K562 (cell line): ENCODE results near the gene FN3KRP. TPM values are rescaled to one million over a fixed set of nuclear protein-coding genes. Genes with fewer than 3 reads are reported as not detected.

ENCODE experiments used
- BHLHE40 ChIP-seq: IDR thresholded peaks from 2 replicates; pipeline ENCODE4 v1.6.1; 2011; ENCODE audit warnings: low read length, improper control_type of control experiment
- CBFA2T2 ChIP-seq: fragments of 450-650 bp; conservative IDR thresholded peaks from 2 replicates; pipeline ENCODE4 v1.6.1; 2017; ENCODE audit warnings: mild to moderate bottlenecking
- CREM ChIP-seq: IDR thresholded peaks from 2 replicates; pipeline ENCODE4 v1.6.1; 2014; ENCODE audit warnings: antibody characterized with exemption, low read depth
- EGR1 ChIP-seq: fragments of 450-650 bp; conservative IDR thresholded peaks from 2 replicates; pipeline ENCODE4 v1.6.1; 2017; ENCODE audit warnings: mild to moderate bottlenecking
- EP300 ChIP-seq: IDR thresholded peaks from 2 replicates; pipeline ENCODE4 v1.6.1; 2012; ENCODE audit warnings: low read length, improper control_type of control experiment
- FOXK2 ChIP-seq, 2 experiments: fragments of 450-650 bp; IDR thresholded peaks in 1 of 2; conservative IDR thresholded peaks in 1 of 2; 2 replicates each; pipeline ENCODE4 v1.6.1; 2016; ENCODE audit warnings: low read depth in 2 of 2, mild to moderate bottlenecking in 1 of 2
- GABPB1 ChIP-seq: sonication (generic); formaldehyde crosslinking; IDR thresholded peaks from 2 replicates; pipeline ENCODE4 v1.8.0; 2022; ENCODE audit warnings: mild to moderate bottlenecking, missing genetic modification reagents
- HDAC6 ChIP-seq: IDR thresholded peaks from 2 replicates; pipeline ENCODE4 v1.6.1; 2012; ENCODE audit warnings: low read depth, mild to moderate bottlenecking, control low read depth, inconsistent platforms, low read length, moderate library complexity
- MAZ ChIP-seq, 2 experiments: fragments of 450-650 bp in 1 of 2; sonication (generic) in 1 of 2; formaldehyde crosslinking; IDR thresholded peaks in 1 of 2; conservative IDR thresholded peaks in 1 of 2; 2 replicates each; pipeline versions ENCODE4 v1.4.0 to v1.5.0; 2020; ENCODE audit warnings: mild to moderate bottlenecking in 1 of 2, missing genetic modification reagents in 1 of 2
- MTA2 ChIP-seq: fragments of 450-650 bp; IDR thresholded peaks from 2 replicates; pipeline ENCODE4 v1.6.1; 2016; ENCODE audit warnings: low read depth
- SIN3B ChIP-seq: fragments of 450-650 bp; IDR thresholded peaks from 2 replicates; pipeline ENCODE4 v1.6.1; 2017; ENCODE audit warnings: low read depth, mild to moderate bottlenecking, moderate library complexity
- SMAD2 ChIP-seq: fragments of 150-350 bp; IDR thresholded peaks from 2 replicates; pipeline ENCODE4 v1.6.1; 2014; ENCODE audit warnings: low read depth, mild to moderate bottlenecking, low read length
- SMARCA4 ChIP-seq: fragments of 450-650 bp; IDR thresholded peaks from 2 replicates; pipeline ENCODE4 v1.6.1; 2016
- SREBF1 ChIP-seq: fragments of 150-350 bp; IDR thresholded peaks from 2 replicates; pipeline ENCODE4 v1.6.1; 2014; ENCODE audit warnings: antibody characterized with exemption, low read depth, low read length, borderline replicate concordance
- TEAD1 ChIP-seq, 2 experiments: fragments of 450-650 bp in 1 of 2; sonication (generic) in 1 of 2; formaldehyde crosslinking; IDR thresholded peaks; 2 replicates each; pipeline versions ENCODE4 v1.4.0 to v1.8.0; 2020 to 2022; ENCODE audit warnings: mild to moderate bottlenecking in 2 of 2, missing genetic modification reagents in 1 of 2
- TRIM24 ChIP-seq, 2 experiments: fragments of 450-650 bp; IDR thresholded peaks; 2 replicates each; pipeline ENCODE4 v1.6.1; 2016
- U2AF2 ChIP-seq: fragments of 200-400 bp; formaldehyde crosslinking; optimal IDR thresholded peaks from 2 replicates; pipeline ENCODE3; 2017; ENCODE audit warnings: low read depth, mild to moderate bottlenecking, low read length
- ZNF134 ChIP-seq: fragments of 250-450 bp; sonication (Bioruptor Pico); conservative IDR thresholded peaks from 2 replicates; pipeline ENCODE4 v1.4.0; 2020
- ZNF3 ChIP-seq: fragments of 250-450 bp; sonication (Bioruptor Pico); IDR thresholded peaks from 2 replicates; pipeline ENCODE4 v1.5.0; 2021; ENCODE audit warnings: mild to moderate bottlenecking, moderate library complexity
- polyA plus RNA-seq, 8 experiments: library from polyadenylated mRNA; depleted of rRNA in 4 of 8; stranded (reverse) in 5 of 8; unstranded in 3 of 8; fragments of >200 nt; fragmentation: Nextera tagmentation in 2 of 8; fragmentation: Illumina TruSeq in 1 of 8; extraction: Ambion mirVana in 2 of 8; extraction: Trizol in 1 of 8; gene quantifications; 2 replicates each; pipeline versions ENCODE4 v1.2.1 to v1.2.3, GENCODE V29; 2011 to 2014; ENCODE audit warnings: inconsistent platforms in 1 of 8, missing spikeins in 1 of 8
- total RNA-seq, 7 experiments: library from RNA; depleted of rRNA in 6 of 7; stranded (reverse); fragments of >200 nt in 6 of 7; fragmentation: Illumina TruSeq in 2 of 7; extraction: Trizol in 2 of 7; gene quantifications; 2 replicates each; pipeline versions ENCODE4 v1.2.1 to v1.2.3, GENCODE V29; 2011 to 2021; ENCODE audit warnings: low replicate concordance in 1 of 7
- TF ChIP-seq, protein P1 (sequence below): sonication (generic); formaldehyde crosslinking; IDR thresholded peaks from 2 replicates; pipeline ENCODE4 v1.9.0; 2022; ENCODE audit warnings: mild to moderate bottlenecking, missing genetic modification reagents
- TF ChIP-seq, protein P2 (sequence below): fragments of 450-650 bp; IDR thresholded peaks from 2 replicates; pipeline ENCODE4 v1.6.1; 2017; ENCODE audit warnings: antibody characterized with exemption, mild to moderate bottlenecking

FN3KRP gene
- total and polyA plus RNA-seq, 9 of the 15 experiments (the other 6 are each of a cell fraction or from before 2014, with no cell fraction given): 2.0 to 32.1 (median 24.9) TPM

DNA sequence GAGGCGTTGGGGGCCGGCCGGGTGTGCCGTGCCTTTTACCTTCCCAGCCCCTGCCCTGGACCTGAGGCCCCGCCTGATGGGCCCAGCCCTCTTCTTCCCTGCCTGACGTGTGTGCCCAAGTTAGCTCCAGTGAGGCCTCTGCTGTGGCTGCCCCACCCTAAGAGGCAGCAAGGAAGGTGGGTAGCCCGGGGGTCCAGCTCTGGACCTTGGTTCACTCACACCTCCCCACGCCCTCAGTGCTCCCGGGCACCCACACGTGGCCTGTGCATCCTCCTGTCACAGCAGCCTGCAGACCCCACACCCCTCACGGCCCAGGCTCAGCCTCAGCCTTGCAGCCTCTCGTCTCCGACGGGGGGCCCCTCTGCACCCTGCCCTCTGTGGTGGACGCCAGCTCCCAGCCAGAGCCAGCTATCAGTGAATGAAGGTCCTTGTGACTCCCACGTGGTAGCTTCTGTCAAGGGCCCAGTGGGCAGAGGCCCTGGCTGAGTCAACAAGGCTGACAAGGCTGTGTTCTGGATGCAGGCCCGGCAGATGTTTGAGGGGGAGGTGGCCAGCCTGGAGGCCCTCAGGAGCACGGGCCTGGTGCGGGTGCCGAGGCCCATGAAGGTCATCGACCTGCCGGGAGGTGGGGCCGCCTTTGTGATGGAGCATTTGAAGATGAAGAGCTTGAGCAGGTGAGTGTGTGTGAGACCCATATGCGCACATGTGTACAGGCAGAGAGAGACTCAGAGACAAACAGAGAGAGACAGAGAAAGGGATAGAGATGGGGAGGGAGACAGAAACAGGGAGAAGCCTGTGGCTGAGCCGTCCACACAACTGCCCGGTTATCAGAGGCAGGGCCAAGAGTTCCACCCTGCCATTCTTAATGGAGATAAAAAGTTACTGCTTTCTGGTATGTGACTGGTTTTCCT, 21.7 kb downstream of the FN3KRP start (continued):
- no peak for TF ChIP-seq U2AF2
- TF ChIP-seq TRIM24 (IDR thresholded peaks at IDR 0.05): peak; percentile 19 to 62; a peak in 3 of 4 replicates
- TF ChIP-seq SMAD2: no peak
- TF ChIP-seq GABPB1 (CRISPR knock-in tag): peak; percentile 53; the same call in 1 of the 2 replicates
- TF ChIP-seq MTA2: peak; percentile 30; the same call in 1 of the 2 replicates
- TF ChIP-seq FOXK2 (conservative IDR thresholded peaks at IDR 0.05 in 1 of 2, IDR thresholded peaks at IDR 0.05 in 1 of 2; ENCODE audit: low read depth in 2 of 2): peak in 1 of 2 experiments; percentile 78; a peak in 3 of 4 replicates
- no peak for TF ChIP-seq SIN3B
- TF ChIP-seq MAZ (CRISPR knock-in tag; conservative IDR thresholded peaks at IDR 0.05 in 1 of 2, IDR thresholded peaks at IDR 0.05 in 1 of 2): peak; percentile 38 to 59; a peak in 3 of 4 replicates
- TF ChIP-seq, protein P1, sequence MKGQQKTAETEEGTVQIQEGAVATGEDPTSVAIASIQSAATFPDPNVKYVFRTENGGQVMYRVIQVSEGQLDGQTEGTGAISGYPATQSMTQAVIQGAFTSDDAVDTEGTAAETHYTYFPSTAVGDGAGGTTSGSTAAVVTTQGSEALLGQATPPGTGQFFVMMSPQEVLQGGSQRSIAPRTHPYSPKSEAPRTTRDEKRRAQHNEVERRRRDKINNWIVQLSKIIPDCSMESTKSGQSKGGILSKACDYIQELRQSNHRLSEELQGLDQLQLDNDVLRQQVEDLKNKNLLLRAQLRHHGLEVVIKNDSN (CRISPR knock-in tag): peak; percentile 87
- peak; percentile 73 for TF ChIP-seq CBFA2T2
- no peak for TF ChIP-seq ZNF3 (CRISPR knock-in tag)
- TF ChIP-seq EGR1: peak; percentile 49
- 0 out of 2 replicates have a peak, but pooled peaks have one; percentile 23 for TF ChIP-seq SMARCA4
- peak; percentile 28; the same call in 1 of the 2 replicates for TF ChIP-seq CREM
- peak; percentile 38; the same call in 1 of the 2 replicates for TF ChIP-seq EP300
- TF ChIP-seq ZNF134 (CRISPR knock-in tag): no peak
- TF ChIP-seq TEAD1 (CRISPR knock-in tag; IDR thresholded peaks at IDR 0.05): peak in 1 of 2 experiments; percentile 33; a peak in 1 of 4 replicates
- peak; percentile 46; the same call in 1 of the 2 replicates for TF ChIP-seq BHLHE40
- no peak for TF ChIP-seq HDAC6
- TF ChIP-seq, protein P2, sequence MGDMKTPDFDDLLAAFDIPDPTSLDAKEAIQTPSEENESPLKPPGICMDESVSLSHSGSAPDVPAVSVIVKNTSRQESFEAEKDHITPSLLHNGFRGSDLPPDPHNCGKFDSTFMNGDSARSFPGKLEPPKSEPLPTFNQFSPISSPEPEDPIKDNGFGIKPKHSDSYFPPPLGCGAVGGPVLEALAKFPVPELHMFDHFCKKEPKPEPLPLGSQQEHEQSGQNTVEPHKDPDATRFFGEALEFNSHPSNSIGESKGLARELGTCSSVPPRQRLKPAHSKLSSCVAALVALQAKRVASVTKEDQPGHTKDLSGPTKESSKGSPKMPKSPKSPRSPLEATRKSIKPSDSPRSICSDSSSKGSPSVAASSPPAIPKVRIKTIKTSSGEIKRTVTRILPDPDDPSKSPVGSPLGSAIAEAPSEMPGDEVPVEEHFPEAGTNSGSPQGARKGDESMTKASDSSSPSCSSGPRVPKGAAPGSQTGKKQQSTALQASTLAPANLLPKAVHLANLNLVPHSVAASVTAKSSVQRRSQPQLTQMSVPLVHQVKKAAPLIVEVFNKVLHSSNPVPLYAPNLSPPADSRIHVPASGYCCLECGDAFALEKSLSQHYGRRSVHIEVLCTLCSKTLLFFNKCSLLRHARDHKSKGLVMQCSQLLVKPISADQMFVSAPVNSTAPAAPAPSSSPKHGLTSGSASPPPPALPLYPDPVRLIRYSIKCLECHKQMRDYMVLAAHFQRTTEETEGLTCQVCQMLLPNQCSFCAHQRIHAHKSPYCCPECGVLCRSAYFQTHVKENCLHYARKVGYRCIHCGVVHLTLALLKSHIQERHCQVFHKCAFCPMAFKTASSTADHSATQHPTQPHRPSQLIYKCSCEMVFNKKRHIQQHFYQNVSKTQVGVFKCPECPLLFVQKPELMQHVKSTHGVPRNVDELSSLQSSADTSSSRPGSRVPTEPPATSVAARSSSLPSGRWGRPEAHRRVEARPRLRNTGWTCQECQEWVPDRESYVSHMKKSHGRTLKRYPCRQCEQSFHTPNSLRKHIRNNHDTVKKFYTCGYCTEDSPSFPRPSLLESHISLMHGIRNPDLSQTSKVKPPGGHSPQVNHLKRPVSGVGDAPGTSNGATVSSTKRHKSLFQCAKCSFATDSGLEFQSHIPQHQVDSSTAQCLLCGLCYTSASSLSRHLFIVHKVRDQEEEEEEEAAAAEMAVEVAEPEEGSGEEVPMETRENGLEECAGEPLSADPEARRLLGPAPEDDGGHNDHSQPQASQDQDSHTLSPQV: peak; percentile 93
- no peak for TF ChIP-seq SREBF1
